ENCODE measurements around the gene BCO2. TPM values are rescaled to one million over a fixed set of nuclear protein-coding genes. Genes with fewer than 3 reads are reported as not detected.
A peak's percentile ranks its signal among the peaks of the same experiment; 100 is the strongest.

The BCO2 gene
- total RNA-seq, 2 experiments from 2014 or later: 1.2 to 2.4 TPM

- ChIA-PET POLR2A (no interaction called here), CTCF (interaction anchor here (0.8 to 1.1 kb wide), 2 partner anchors 49 to 55 kb away, joined by 3 to 10 read pairs; no protein-coding TSS in a partner anchor)
- peak within 1 kb of the TSS; percentile 82 for H3K4me3 Mint-ChIP-seq
- H3K27me3 Mint-ChIP-seq: peaks cover 7% of the 10 kb centered on the region
- DNase-seq: peak; percentile 85
- H3K9me3 Mint-ChIP-seq: no peaks in the 10 kb centered on the region
- H3K4me1 Mint-ChIP-seq: peaks cover 30% of the 10 kb centered on the region
- peak within 1 kb of the TSS; percentile 98 for H3K27ac Mint-ChIP-seq
- H3K36me3 Mint-ChIP-seq (ENCODE audit: low read depth): peaks cover 31% of the 10 kb centered on the region
These were observed 50.9 kb downstream of the BCO2 start, which contains the start of gene PTS for GRCh38 chr11:112226062-112226830. PTS (plus strand) TSS chr11:112226428; CDS start chr11:112226444, 16 bp downstream.

GRCh38 chr11:112226831-112227401 lies 51.6 kb downstream of the BCO2 start:
- POLR2A ChIA-PET: no interaction called here
- no peak for DNase-seq
- CTCF ChIA-PET: interaction anchor here (0.6 to 1.1 kb wide), 3 partner anchors 48 to 304 kb away, joined by 3 to 10 read pairs (median 3); no protein-coding TSS in a partner anchor

GRCh38 chr11:112227471-112227870 lies 52.2 kb downstream of the BCO2 start:
- ChIA-PET CTCF (interaction anchor here (0.5 to 1.1 kb wide), 3 partner anchors 47 to 304 kb away, joined by 3 to 4 read pairs (median 3); no protein-coding TSS in a partner anchor), POLR2A (no interaction called here)
- peak overlapping the region; percentile 98 for H3K27ac Mint-ChIP-seq
- H3K36me3 Mint-ChIP-seq (ENCODE audit: low read depth): peaks cover 36% of the 10 kb centered on the region
- peaks cover 7% of the 10 kb centered on the region for H3K27me3 Mint-ChIP-seq
- peak overlapping the region; percentile 82 for H3K4me3 Mint-ChIP-seq
- no peak for DNase-seq
- no peaks in the 10 kb centered on the region for H3K9me3 Mint-ChIP-seq
- H3K4me1 Mint-ChIP-seq: peaks cover 30% of the 10 kb centered on the region

More at GRCh38 chr11:112226831-112227401, 51.6 kb downstream of the BCO2 start:
- Mint-ChIP-seq H3K27me3 (peaks cover 7% of the 10 kb centered on the region), H3K4me1 (peaks cover 30% of the 10 kb centered on the region), H3K4me3 (peak overlapping the region; percentile 82), H3K27ac (peak overlapping the region; percentile 98), H3K36me3 (ENCODE audit: low read depth) (peaks cover 32% of the 10 kb centered on the region), H3K9me3 (no peaks in the 10 kb centered on the region)

GRCh38 chr11:112228706-112229105 lies 53.4 kb downstream of the BCO2 start:
- H3K36me3 Mint-ChIP-seq (ENCODE audit: low read depth): peaks cover 40% of the 10 kb centered on the region
- H3K27ac Mint-ChIP-seq: no peak overlapping the region
- peaks cover 30% of the 10 kb centered on the region for H3K4me1 Mint-ChIP-seq
- POLR2A ChIA-PET: no interaction called here
- no peaks in the 10 kb centered on the region for H3K9me3 Mint-ChIP-seq
- DNase-seq: no peak
- no peak overlapping the region for H3K4me3 Mint-ChIP-seq
- peaks cover 7% of the 10 kb centered on the region for H3K27me3 Mint-ChIP-seq
- CTCF ChIA-PET: interaction anchor here (0.7 kb wide), 1 partner anchor 1075 kb away, joined by 6 read pairs; no protein-coding TSS in a partner anchor

- Mint-ChIP-seq H3K27me3 (peaks cover 4% of the 10 kb centered on the region), H3K9me3 (no peaks in the 10 kb centered on the region), H3K4me1 (peaks cover 30% of the 10 kb centered on the region), H3K27ac (no peak overlapping the region), H3K4me3 (no peak overlapping the region), H3K36me3 (ENCODE audit: low read depth) (peaks cover 40% of the 10 kb centered on the region)
- CTCF ChIA-PET: interaction anchor here (0.7 kb wide), 1 partner anchor 1075 kb away, joined by 6 read pairs; no protein-coding TSS in a partner anchor
- POLR2A ChIA-PET: no interaction called here
- DNase-seq: no peak
These were observed 53.8 kb downstream of the BCO2 start for GRCh38 chr11:112229159-112229558.

- H3K27me3 Mint-ChIP-seq: no peaks in the 10 kb centered on the region
- peaks cover 44% of the 10 kb centered on the region for H3K36me3 Mint-ChIP-seq (ENCODE audit: low read depth)
- peaks cover 30% of the 10 kb centered on the region for H3K4me1 Mint-ChIP-seq
- ChIA-PET CTCF (interaction anchor here (0.7 kb wide), 1 partner anchor 761 kb away, joined by 3 read pairs; no protein-coding TSS in a partner anchor), POLR2A (no interaction called here)
- H3K9me3 Mint-ChIP-seq: no peaks in the 10 kb centered on the region
- DNase-seq: no peak
- no peak overlapping the region for H3K27ac Mint-ChIP-seq
- no peak overlapping the region for H3K4me3 Mint-ChIP-seq
These were observed 54.6 kb downstream of the BCO2 start for GRCh38 chr11:112229746-112230433.

GRCh38 chr11:112231952-112232351 lies 56.6 kb downstream of the BCO2 start:
- no peak overlapping the region for H3K27ac Mint-ChIP-seq
- peaks cover 57% of the 10 kb centered on the region for H3K36me3 Mint-ChIP-seq (ENCODE audit: low read depth)
- H3K9me3 Mint-ChIP-seq: no peaks in the 10 kb centered on the region
- ChIA-PET POLR2A (no interaction called here), CTCF (no interaction called here)
- no peaks in the 10 kb centered on the region for H3K27me3 Mint-ChIP-seq
- no peak overlapping the region for H3K4me3 Mint-ChIP-seq
- peaks cover 21% of the 10 kb centered on the region for H3K4me1 Mint-ChIP-seq
- DNase-seq: no peak

- ChIA-PET POLR2A (no interaction called here), CTCF (interaction anchor here (1.7 kb wide), 1 partner anchor 44 kb away, joined by 18 read pairs; no protein-coding TSS in a partner anchor)
- H3K4me1 Mint-ChIP-seq: no peaks in the 10 kb centered on the region
These were observed 60.6 kb downstream of the BCO2 start for GRCh38 chr11:112235750-112236390.

GRCh38 chr11:112237451-112237850 lies 62.1 kb downstream of the BCO2 start:
- Mint-ChIP-seq H3K36me3 (ENCODE audit: low read depth) (peaks cover 36% of the 10 kb centered on the region), H3K27ac (no peak overlapping the region), H3K9me3 (no peaks in the 10 kb centered on the region), H3K4me1 (no peaks in the 10 kb centered on the region), H3K4me3 (no peak overlapping the region), H3K27me3 (no peaks in the 10 kb centered on the region)
- DNase-seq: no peak
- ChIA-PET POLR2A (no interaction called here), CTCF (interaction anchor here (1.5 to 1.7 kb wide), 2 partner anchors 18 to 42 kb away, joined by 3 to 18 read pairs; no protein-coding TSS in a partner anchor)

More at GRCh38 chr11:112235750-112236390, 60.6 kb downstream of the BCO2 start:
- Mint-ChIP-seq H3K27ac (no peak overlapping the region), H3K4me3 (no peak overlapping the region), H3K36me3 (ENCODE audit: low read depth) (peaks cover 43% of the 10 kb centered on the region), H3K9me3 (no peaks in the 10 kb centered on the region), H3K27me3 (no peaks in the 10 kb centered on the region)
- DNase-seq: no peak

GRCh38 chr11:112238041-112238440 lies 62.7 kb downstream of the BCO2 start:
- ChIA-PET CTCF (interaction anchor here (1.5 kb wide), 1 partner anchor 17 kb away, joined by 3 read pairs; no protein-coding TSS in a partner anchor), POLR2A (no interaction called here)
- peaks cover 37% of the 10 kb centered on the region for H3K36me3 Mint-ChIP-seq (ENCODE audit: low read depth)
- no peak overlapping the region for H3K27ac Mint-ChIP-seq
- no peaks in the 10 kb centered on the region for H3K9me3 Mint-ChIP-seq
- DNase-seq: no peak
- H3K4me3 Mint-ChIP-seq: no peak overlapping the region
- H3K4me1 Mint-ChIP-seq: no peaks in the 10 kb centered on the region
- H3K27me3 Mint-ChIP-seq: no peaks in the 10 kb centered on the region

- Mint-ChIP-seq H3K4me3 (no peak overlapping the region), H3K36me3 (ENCODE audit: low read depth) (peaks cover 29% of the 10 kb centered on the region), H3K4me1 (no peaks in the 10 kb centered on the region), H3K27me3 (peaks cover 2% of the 10 kb centered on the region), H3K9me3 (no peaks in the 10 kb centered on the region), H3K27ac (no peak overlapping the region)
- POLR2A ChIA-PET: no interaction called here
- DNase-seq: no peak
- CTCF ChIA-PET: interaction anchor here (0.6 kb wide), 1 partner anchor 58 kb away, joined by 4 read pairs; no protein-coding TSS in a partner anchor
These were observed 66.2 kb downstream of the BCO2 start for GRCh38 chr11:112241486-112241885.

GRCh38 chr11:112247201-112247600 lies 71.9 kb downstream of the BCO2 start:
- no peak overlapping the region for H3K4me3 Mint-ChIP-seq
- ChIA-PET POLR2A (no interaction called here), CTCF (no interaction called here)
- H3K9me3 Mint-ChIP-seq: no peaks in the 10 kb centered on the region
- H3K27ac Mint-ChIP-seq: no peak overlapping the region
- no peaks in the 10 kb centered on the region for H3K4me1 Mint-ChIP-seq
- peaks cover 2% of the 10 kb centered on the region for H3K27me3 Mint-ChIP-seq
- H3K36me3 Mint-ChIP-seq (ENCODE audit: low read depth): peaks cover 10% of the 10 kb centered on the region
- no peak for DNase-seq
